Muscle of back (tissue), 11 donors: Measurements from ENCODE around the gene PAK6. TPM values are rescaled to one million over a fixed set of nuclear protein-coding genes. Genes with fewer than 3 reads are reported as not detected.

Experiments used
- DNase-seq, 3 donors: peaks; one replicate each; pipeline versions ENCODE4 v3.0.0 to v3.0.0-alpha.2; 2013
- polyA plus RNA-seq, 10 donors: library from polyadenylated mRNA; unstranded; fragments of 120-200 nt; gene quantifications; one replicate each; pipeline ENCODE4 v1.2.1, GENCODE V29; 2013; ENCODE audit not compliant: insufficient read length in 10 of 10

Gene PAK6
- polyA plus RNA-seq, 10 donors, result 0.17 to 2.7 (median 0.44) TPM

- DNase-seq, result no peak
These were observed 16.2 kb downstream of the PAK6 start for GRCh38 chr15:40255033-40255432.

DNA sequence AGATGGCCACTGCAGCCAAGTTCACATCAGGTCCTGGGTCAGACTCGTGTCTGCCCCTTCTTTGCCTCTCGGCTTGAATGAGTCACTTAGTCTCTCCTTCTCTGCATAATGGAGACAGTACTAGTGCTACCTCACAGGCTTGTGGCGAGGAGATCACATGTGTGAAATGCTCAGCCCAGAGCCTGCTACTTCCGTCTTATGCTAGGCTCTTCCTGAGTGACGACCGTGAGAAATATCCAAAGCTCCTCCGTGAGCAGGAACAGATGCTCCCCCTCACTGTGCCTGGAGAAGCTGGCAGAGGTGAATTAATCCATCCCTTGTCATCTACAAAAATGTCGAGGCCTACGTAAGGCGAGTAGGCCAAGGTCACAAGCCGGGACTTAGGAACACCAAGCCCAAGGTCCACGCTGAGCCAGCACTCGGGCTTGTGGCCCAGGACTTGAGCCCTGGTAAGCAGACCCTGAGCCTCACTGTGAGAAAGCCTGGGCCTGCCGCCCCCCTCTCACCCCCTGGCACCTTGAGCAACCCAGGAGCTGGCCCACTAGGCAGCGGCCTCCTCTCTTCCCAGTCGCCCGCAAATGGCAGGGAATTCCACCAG is 17.9 kb downstream of the PAK6 start:
- no peak for DNase-seq

DNA sequence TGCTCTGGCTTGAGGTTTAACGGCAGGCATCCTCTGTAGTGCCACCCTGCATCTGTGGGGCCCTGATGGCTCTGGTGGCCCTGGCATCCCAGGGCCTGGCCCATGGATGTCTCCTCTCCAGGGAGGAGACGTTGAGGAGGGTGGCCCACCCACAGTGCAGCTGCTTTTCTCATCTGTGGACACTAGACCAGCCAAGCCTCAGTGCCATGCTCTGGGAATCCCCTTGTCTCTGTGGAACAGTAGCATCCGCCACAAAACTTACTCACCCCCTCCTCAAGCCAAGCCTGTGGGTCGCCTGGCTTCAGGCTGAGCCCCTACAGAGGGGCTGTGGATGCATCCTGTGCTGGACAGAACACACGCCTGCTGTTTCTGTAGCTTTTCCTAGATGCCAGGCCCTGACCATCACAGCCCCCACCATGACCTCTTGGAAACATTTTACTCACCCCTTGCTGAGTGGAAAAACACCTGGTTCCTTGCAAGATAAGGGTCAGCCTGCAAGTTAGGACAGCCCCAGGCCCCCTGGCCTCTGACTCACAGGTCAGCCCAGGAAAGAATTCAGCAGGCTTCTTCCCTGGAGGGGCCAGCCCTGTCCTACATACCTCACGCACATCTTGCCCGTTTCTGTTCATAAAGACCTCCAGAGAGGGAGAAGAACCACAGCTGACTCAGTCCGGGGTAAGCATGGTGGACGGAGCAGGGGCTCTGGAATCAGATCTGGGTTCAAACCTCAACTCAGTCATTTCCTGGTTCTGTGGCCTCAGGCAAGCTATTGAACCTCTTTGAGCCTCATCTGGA is 19.0 kb downstream of the PAK6 start:
- DNase-seq, result no peak

DNA sequence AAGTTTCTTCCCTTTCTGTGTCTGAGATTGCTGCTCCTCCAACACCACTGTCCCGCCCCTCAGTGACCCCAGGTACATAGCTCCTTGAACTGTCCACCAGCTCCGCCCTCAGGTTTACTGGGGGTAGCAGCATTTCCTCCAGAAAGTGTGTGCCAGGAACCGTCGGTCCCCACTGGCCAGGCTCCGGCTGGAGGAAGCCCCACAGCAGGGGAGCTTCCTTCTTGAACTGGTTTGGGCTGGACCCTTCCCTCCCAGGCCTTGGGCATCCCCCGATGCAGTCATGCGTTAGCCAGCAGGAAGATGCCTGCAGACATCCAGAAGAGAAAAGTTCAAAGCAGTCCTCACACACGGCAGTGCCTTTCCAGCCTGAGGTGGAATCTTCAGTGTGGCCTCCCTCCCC is 19.7 kb downstream of the PAK6 start:
- DNase-seq, result no peak

GRCh38 chr15:40259021-40259420 is 20.2 kb downstream of the PAK6 start:
- DNase-seq, result no peak

- peak in 2 of 3 donors; percentile 42 to 63 for DNase-seq
These were observed 24.3 kb downstream of the PAK6 start for GRCh38 chr15:40263024-40263754.

DNA sequence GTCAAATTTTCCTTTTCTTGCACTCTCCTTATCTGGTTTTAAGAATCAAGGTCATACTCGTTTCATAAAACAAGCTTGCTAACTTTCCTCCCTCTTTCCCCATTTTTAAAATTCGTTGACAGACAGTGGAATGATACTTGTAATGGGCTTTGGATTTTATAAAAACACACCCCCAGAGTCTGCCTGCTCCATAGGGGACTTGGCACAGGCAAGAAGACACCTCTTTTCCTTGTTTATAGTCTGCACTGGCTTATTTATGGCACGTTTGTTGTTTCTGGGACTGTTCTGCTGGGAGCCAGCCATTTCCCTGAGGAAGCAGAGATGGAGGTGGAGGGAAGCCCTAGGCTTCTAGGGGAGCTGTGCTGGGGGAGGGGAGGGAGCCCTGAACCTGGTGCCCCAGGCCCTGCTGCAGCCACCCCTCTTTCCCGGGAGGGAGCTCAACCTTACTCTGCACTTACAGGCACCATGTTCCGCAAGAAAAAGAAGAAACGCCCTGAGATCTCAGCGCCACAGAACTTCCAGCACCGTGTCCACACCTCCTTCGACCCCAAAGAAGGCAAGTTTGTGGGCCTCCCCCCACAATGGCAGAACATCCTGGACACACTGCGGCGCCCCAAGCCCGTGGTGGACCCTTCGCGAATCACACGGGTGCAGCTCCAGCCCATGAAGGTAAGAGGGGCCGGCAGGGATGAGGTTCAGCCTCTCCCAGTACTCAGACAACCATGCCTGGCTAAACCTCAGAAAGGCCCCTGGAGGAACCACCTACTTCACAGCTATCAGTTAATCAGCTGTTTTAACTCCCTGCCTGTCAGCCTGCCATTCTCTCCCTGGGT is 25.7 kb downstream of the PAK6 start:
- no peak for DNase-seq

DNA sequence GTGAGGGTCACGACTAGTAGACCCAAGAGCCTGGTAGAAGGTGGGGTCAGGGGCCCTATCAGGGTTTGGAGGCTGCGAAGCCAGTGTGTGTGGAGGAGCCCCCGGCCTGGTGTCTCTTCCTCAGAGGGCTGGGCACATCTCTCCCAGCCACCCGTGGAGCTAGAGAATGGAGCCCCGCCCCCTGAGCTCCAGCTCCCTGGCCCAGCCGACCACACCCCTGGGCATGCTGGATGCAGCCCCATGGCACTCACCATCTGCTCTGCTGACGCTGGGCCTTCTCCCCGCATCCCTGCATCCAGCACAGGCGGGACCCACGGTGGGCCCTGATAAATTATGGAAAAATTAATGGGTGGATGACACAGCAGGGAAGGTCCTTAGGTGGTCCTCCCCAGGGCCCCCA is 26.5 kb downstream of the PAK6 start:
- DNase-seq, result no peak

- no peak for DNase-seq
These were observed 27.0 kb downstream of the PAK6 start for GRCh38 chr15:40265875-40266274.

DNA sequence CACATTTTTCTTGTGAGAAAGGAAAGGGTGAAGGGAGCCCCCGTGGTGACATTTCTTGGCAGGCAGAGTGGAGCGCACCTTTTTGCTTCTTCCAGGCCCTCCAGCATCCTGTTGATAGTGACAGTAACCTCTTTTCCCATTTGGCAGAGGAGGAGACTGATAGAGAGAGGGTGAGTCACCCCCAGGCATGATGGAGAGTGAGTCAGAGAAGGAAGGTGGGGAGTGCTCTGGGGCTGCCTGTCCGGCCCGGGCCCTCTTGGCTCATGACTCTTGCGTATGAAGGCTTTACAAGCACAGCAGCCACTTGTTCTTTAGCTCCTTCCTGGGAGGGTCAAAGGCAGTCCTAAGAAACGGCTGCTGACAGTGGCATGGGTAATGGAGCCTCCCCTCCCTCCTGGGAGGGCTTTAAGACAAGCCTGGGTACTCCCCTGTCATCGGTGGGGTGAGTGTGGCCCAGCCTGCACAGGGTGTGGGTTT is 28.0 kb downstream of the PAK6 start:
- DNase-seq, result peak in 1 of 3 donors; percentile 78

DNA sequence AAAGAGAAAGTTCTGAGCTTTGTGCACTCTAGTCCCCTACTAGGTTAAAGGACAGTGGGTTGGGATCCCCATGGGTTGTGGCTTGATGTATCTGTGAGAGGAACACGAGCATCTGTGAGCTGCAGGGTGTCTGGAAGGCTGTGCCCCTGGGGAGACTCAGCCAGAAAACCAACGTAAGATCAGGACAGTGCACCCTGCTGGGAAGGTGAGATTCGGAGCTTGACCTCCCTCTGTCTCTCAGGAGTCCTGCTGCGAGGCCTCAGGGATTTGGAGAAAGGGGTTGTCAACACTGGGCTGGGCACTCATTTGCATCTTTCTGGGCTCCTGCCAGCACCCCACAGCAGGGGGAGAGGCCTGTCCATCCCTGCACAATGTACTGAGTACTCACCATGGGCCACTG is 28.8 kb downstream of the PAK6 start:
- DNase-seq, result no peak

- no peak for DNase-seq
These were observed 30.7 kb downstream of the PAK6 start for GRCh38 chr15:40269604-40270003.

DNA sequence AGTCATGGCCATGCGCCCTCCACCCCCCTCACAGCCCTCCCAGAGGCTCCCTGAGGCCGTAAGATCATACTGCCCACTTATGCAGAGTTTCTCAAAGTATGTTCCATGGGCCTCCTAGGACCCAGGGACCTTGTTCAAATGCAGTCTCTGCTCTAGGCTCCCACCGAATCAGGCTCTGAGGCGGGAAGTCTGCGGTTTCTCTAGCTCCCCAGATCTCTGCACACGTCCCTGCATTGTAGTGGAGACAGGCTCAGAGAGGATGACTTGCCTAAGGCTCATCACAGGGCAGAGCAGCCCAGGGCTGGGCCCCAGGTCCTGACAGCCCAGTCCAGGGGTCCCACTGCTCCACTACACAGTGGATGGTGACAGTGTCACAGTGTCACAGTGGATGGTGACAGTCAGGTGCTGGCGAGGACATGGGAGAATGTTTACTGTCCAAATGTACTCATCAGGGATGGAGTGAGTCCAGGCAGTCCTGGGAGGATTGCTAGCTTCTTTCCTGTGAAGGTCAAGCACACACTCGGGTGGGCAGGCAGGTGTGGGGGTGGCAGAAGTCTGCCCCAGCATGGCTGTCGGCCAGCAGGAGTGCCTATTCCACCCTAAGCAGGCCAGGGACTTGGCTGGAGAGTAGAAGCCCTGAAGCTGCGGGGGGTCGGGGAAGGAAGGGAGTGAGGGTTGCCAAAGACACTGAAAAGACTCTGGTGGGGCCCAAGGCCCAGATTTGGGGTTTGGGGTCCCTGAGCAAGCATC is 31.6 kb downstream of the PAK6 start:
- no peak for DNase-seq

DNA sequence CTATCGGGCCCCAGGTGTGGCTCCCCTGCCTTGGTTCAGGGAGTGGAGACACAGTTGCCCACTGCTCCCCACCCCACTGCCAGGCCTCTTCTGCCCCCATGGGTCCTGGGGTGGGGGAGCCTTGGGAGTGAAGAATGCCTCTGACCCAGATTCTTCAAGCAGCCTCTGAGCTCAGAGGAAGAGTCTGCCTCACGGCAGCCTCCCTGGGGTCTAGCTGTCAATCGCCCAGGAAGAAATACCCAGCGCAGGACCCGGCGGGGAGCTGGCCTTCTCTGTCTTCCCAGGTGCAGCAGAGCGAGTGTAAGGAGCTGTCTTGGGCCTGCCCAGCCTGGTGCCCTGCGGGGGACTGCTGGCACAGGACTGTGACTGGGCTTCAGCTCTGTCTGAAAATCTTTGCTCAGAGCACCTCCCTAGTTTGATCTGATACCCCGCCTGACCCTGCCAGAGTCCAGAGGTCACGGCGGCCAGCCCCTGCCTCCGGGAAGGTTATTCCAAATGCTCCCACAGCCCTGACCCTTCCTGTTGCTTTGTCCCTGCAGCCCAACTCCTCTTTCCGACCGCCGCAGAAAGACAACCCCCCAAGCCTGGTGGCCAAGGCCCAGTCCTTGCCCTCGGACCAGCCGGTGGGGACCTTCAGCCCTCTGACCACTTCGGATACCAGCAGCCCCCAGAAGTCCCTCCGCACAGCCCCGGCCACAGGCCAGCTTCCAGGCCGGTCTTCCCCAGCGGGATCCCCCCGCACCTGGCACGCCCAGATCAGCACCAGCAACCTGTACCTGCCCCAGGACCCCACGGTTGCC is 33.0 kb downstream of the PAK6 start:
- no peak for DNase-seq

DNA sequence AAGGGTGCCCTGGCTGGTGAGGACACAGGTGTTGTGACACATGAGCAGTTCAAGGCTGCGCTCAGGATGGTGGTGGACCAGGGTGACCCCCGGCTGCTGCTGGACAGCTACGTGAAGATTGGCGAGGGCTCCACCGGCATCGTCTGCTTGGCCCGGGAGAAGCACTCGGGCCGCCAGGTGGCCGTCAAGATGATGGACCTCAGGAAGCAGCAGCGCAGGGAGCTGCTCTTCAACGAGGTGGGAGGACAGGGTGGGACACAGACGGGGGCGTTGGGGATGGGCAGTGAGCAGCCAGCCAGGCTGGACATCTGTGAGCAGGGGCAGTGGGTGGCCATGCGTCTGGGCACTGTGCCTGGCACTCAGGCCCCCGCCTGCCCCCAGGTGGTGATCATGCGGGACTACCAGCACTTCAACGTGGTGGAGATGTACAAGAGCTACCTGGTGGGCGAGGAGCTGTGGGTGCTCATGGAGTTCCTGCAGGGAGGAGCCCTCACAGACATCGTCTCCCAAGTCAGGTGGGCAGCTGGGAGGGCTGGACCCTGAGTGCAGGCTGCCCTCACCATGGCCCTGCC is 33.7 kb downstream of the PAK6 start:
- no peak for DNase-seq

GRCh38 chr15:40273428-40273827 is 34.6 kb downstream of the PAK6 start:
- no peak for DNase-seq

DNA sequence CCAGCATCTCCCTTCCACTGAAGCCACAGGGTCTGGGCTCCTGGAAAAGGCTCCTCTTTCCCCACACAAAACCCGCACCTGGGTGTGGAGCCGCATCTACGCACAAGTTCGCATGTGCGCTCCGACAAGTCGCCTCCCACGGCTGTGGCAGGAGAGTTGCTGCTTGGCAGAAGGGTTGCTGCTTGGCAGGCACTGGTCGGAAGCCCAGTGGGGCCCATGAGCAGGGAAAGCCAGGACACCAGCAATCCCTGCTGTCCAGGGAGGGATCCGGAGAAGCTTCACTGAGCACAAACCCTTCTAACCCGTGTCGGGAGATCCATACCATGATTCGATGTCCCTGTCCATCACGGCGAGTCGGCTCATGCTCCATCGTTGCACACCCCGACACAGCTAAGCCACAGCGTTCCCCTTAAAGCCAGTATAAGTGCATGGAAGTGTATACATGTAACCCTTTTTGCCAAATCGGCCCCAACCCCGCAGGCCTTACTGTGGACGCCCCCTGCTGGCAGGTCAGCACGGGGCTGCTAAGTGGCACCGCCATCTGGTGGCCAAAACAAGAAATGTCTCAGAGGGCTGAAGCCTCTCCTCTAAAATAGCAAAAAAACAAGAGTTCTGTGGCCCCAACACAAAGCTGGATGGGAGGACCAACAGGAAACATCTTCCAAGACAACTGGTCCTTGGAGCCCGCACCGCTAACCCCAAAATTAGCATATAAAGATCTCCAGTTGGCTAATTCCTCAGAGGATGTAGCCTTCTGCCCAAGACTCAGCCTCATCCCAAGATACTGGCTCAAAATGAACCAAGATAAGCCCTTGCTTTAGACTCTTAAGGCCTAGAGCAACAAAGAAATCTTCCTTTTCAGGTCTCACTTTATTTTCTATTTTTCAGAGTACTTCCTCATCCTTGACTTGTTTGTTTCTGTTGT is 35.7 kb downstream of the PAK6 start:
- DNase-seq, result peak; percentile 57 to 86 (median 80)

DNA sequence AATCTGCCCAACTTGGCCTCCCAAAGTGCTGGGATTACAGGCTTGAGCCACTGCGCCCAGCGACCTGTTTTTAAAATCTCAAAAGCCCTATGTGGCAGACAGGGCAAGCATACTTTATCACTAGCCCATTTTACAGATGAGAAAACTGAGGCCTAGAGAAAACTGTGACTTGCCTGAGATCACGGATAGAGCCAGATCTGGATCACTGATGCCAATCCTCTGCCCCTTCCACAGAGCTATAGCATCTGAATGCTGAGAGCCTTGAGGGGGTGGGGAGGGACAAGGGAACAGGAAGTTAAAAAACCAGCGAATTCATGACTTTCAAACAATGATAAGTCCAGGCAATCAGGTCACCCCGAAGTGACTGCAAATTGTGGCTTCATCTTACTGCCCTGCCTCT is 36.7 kb downstream of the PAK6 start:
- no peak for DNase-seq

DNA sequence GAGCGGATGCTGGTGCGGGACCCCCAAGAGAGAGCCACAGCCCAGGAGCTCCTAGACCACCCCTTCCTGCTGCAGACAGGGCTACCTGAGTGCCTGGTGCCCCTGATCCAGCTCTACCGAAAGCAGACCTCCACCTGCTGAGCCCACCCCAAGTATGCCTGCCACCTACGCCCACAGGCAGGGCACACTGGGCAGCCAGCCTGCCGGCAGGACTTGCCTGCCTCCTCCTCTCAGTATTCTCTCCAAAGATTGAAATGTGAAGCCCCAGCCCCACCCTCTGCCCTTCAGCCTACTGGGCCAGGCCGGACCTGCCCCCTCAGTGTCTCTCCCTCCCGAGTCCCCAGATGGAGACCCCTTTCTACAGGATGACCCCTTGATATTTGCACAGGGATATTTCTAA is 37.1 kb downstream of the PAK6 start:
- no peak for DNase-seq
